Lower leg skin (tissue), 4 donors: Measurements from ENCODE around the gene CYP2U1. TPM values are rescaled to one million over a fixed set of nuclear protein-coding genes. Genes with fewer than 3 reads are reported as not detected.

Source experiments
- DNase-seq, 2 donors: peaks; one replicate each; pipeline ENCODE4 v3.0.0-alpha.2; 2019; ENCODE audit warnings: low spot score in 2 of 2
- H3K4me3 ChIP-seq: fragments of 200-600 bp; sonication (generic); 2 replicates; pipeline ENCODE4 v1.5.1; 2017; ENCODE audit warnings: mild to moderate bottlenecking, low read depth; ENCODE audit not compliant: poor library complexity, severe bottlenecking
- POLR2A ChIP-seq, 2 donors: fragments of 450-650 bp; IDR thresholded peaks; one replicate each; pipeline ENCODE4 v1.6.1; 2016 to 2017; ENCODE audit warnings: antibody characterized with exemption in 2 of 2, mild to moderate bottlenecking in 1 of 2, moderate library complexity in 1 of 2
- WGBS, 2 donors: methylation state at CpG; one replicate each; pipeline ENCODE4 v1.1.5; 2018; 5-methylcytosine and 5-hydroxymethylcytosine counted together
- intact Hi-C: fragments of 100-400 bp; cut with DNase I; formaldehyde crosslinking; loops from one replicate; pipeline ENCODE4 v1.15.0; 2023; ENCODE audit warnings: low total_unique reads
- total RNA-seq, 4 donors: library from RNA; depleted of rRNA; stranded (reverse); fragments of >200 nt; gene quantifications; one replicate each; pipeline ENCODE4 v1.1.0, GENCODE V29; 2016
- TF ChIP-seq, protein P1 (sequence below), 3 donors: fragments of 450-650 bp; IDR thresholded peaks; one replicate each; pipeline ENCODE4 v1.5.1; 2016; ENCODE audit warnings: antibody characterized with exemption in 3 of 3, mild to moderate bottlenecking in 3 of 3, moderate library complexity in 2 of 3

CYP2U1 gene
- total RNA-seq, 4 donors from 2014 or later = 2.2 to 5.8 (median 4.8) TPM

DNA sequence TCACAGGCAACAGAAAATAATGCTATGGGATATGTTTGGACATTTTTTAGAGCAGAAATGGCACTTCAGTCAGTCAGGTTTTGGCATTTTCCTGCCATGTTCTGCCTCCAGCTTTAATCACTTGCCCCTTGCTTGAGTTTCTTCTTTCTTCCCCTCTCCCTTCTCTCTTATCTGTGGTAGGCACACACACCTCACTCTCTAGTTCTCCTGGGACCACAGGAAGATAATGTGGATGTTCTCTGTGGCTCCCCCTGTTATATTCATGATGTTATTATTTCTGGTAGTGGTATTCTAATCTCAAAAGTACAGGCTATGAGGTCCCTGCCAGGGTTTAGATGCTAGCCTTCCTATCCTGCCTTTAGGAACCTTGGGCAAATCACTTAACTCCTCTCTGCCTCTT lies 63.5 kb downstream of the CYP2U1 start:
- no peak for TF ChIP-seq POLR2A (IDR thresholded peaks at IDR 0.05)
- TF ChIP-seq, protein P1, sequence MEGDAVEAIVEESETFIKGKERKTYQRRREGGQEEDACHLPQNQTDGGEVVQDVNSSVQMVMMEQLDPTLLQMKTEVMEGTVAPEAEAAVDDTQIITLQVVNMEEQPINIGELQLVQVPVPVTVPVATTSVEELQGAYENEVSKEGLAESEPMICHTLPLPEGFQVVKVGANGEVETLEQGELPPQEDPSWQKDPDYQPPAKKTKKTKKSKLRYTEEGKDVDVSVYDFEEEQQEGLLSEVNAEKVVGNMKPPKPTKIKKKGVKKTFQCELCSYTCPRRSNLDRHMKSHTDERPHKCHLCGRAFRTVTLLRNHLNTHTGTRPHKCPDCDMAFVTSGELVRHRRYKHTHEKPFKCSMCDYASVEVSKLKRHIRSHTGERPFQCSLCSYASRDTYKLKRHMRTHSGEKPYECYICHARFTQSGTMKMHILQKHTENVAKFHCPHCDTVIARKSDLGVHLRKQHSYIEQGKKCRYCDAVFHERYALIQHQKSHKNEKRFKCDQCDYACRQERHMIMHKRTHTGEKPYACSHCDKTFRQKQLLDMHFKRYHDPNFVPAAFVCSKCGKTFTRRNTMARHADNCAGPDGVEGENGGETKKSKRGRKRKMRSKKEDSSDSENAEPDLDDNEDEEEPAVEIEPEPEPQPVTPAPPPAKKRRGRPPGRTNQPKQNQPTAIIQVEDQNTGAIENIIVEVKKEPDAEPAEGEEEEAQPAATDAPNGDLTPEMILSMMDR (IDR thresholded peaks at IDR 0.05) = no peak
- no peak overlapping the region for H3K4me3 ChIP-seq
- intact Hi-C loops = no loop called here
- DNase-seq = no peak

DNA sequence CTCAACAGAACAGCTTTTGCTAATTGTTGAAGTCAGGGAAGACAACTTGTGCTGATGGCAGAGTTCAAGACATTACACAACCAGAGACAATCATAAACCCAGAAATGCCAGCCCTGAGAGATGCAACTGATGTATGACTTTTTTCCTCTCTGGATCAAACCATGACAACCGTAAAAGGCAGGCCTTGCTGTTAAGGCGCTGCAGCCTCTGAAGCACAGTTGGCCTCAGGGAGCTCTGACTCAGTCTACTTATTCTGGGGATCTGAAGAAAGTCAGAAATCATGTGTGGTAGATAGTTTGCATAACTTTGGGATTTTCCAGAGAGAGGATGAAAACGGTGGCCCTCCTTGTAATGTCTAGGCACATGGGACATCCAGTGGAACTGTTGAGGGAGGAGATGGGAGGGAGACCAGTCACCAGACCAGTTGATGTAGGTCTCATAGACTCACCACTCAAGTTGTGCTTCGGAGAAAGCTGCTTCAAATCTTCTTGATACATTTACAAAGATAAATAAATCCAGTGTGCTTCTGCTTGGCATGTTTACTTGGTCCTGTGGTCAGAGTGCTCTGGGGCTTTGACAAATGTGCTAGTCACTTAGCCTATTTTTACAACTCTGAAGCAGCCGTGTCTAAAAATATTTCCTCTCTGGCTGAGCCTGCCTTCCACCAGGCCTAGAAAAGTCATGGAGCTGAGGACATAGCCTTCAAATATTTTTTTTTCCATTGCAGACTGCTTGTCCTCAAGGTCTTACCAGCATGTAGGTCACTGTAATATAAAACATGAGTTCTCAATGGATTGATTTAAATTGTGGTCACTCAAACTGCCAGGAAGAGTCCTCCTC lies 65.8 kb downstream of the CYP2U1 start:
- intact Hi-C loops = no loop called here
- peak in 1 of 2 donors; percentile 28 for DNase-seq
- no peak overlapping the region for H3K4me3 ChIP-seq
- 64 to 70% methylated on average over 5 of the region's 5 CpGs for WGBS, 2 donors
- TF ChIP-seq, protein P1 (IDR thresholded peaks at IDR 0.05) = no peak
- no peak for TF ChIP-seq POLR2A (IDR thresholded peaks at IDR 0.05)

DNA sequence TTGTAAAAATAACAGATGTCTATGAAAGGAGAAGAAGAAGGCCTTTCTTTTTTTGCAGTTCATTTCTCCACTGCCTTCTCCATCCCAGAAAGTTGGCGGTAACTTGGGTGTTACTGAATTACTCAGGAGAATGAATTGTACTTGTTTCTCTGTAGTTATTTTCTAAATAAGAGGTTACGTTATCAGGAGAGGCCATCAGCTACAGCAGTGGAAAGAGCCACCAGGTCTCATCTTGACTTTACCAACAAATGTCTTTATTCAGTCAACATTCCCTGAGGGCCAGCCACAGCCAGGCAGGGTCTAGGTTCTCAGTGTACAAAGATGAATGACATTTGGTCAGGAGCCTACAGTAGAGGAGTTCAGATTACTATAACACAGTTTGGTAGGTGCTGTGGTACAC lies 66.4 kb downstream of the CYP2U1 start:
- 70 to 73% methylated on average over 2 of the region's 2 CpGs for WGBS, 2 donors
- intact Hi-C loops = no loop called here
- H3K4me3 ChIP-seq = no peak overlapping the region
- TF ChIP-seq POLR2A (IDR thresholded peaks at IDR 0.05) = no peak
- TF ChIP-seq, protein P1 (IDR thresholded peaks at IDR 0.05) = no peak
- DNase-seq = no peak

DNA sequence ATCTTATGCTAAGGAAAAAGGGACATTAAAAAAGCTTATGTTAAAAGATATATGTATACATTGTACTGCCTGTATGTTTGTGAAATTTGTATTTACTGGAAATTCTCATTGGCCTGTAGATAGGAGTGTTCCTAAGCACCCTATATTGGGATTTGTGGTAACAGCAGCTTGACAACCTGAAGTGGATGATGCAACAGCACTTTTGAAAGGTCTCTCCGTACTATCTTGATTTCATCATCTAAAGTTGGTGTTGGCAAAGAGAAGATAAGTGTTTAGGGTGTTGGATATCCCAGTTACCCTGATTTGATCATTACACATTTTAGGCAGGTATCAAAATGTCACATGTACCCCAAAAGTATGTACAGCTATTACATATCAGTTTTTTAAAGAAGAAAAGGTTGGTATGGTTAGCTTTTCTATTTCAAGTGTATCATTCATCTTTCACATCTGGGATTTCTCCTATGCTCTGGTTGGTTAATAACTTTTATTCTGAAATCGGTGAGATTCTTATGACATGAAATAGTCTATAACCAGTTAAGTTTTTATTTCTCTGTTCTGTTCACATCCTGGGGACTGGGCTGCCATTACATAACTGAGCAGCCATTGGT lies 68.7 kb downstream of the CYP2U1 start:
- intact Hi-C loops = no loop called here
- TF ChIP-seq, protein P1 (IDR thresholded peaks at IDR 0.05) = no peak
- TF ChIP-seq POLR2A (IDR thresholded peaks at IDR 0.05) = no peak
- no peak overlapping the region for H3K4me3 ChIP-seq
- 76 to 79% methylated on average over 2 of the region's 2 CpGs for WGBS, 2 donors
- DNase-seq = no peak

DNA sequence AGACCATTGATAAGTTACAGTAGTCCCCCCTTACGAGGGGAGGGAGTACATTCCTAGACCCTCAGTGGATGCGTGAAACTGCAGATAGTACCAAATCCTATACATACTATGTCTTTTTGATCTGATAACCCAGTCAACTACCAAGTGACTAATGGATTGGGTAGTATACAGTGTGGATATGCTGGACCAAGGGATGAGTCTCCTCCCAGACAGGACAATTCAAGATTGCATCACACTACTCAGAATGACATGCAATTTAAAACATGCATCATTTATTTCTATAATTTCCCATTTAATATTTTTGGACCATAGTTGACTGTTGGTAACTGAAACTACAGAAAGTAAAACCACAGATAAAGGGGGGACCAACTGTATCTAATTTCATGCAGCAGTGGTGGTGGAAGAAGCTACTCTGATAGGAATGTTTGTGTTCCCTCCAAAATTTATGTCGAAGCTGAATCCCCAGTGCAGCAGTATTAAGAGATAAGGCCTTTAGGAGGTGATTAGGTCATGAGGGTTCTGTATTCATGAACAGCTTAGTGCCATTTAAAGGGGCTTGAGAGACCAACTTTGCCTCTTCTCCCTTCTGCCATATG lies 70.3 kb downstream of the CYP2U1 start:
- 95 to 98% methylated on average over 3 of the region's 3 CpGs for WGBS, 2 donors
- DNase-seq = no peak
- intact Hi-C loops = no loop called here
- no peak overlapping the region for H3K4me3 ChIP-seq
- no peak for TF ChIP-seq POLR2A (IDR thresholded peaks at IDR 0.05)
- TF ChIP-seq, protein P1 (IDR thresholded peaks at IDR 0.05) = no peak

Other genes starting within 250 kb of the CYP2U1 start
- 10 to 100 TPM; 46.9 to 58.9 (median 54.6) TPM for gene PAPSS1, start 211.3 kb upstream of the CYP2U1 start, total RNA-seq
- 10 to 100 TPM; 38.7 to 81.5 (median 55.9) TPM for gene SGMS2, start 106.6 kb upstream of the CYP2U1 start, total RNA-seq
- 10 to 100 TPM; 31.5 to 39.9 (median 35.3) TPM for gene HADH, start 58.3 kb downstream of the CYP2U1 start, total RNA-seq
- gene LEF1, start 237.4 kb downstream of the CYP2U1 start, total RNA-seq = 10 to 100 TPM in 2 of 4 donors, 1 to 10 TPM in 2; 1.7 to 17.8 (median 7.8) TPM